ENCODE results near the gene SLC44A1.

Gene SLC44A1

DNA sequence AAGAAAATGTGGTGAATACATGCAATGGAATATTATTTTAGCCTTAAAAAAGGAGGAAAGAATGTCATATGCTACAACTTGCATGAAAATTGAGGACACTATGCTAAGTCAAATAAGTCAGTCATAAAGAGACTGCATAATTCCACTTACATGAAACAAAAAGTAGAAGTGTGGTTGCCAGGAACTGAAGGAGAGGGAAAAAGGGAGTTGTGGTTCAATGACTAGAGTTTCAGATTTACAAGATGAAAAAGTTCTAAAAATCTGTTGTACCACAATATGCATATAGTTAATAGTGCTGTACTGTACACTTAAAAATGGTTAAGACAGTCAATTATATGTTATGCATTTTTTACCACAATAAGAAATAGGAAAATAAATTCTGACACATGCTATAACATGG is 95.4 kb downstream of the SLC44A1 start:
- DNase-seq (ENCODE audit: low read depth): no peak
- peaks cover 39% of the 10 kb centered on the region for H3K36me3 ChIP-seq (ENCODE audit: control insufficient read depth, insufficient read depth, low read length, severe bottlenecking)
- H3K9me3 ChIP-seq (ENCODE audit: control insufficient read depth, low read length): no peaks in the 10 kb centered on the region
- H3K4me3 ChIP-seq (ENCODE audit: low read length): no peak overlapping the region
- H3K4me1 ChIP-seq (ENCODE audit: control insufficient read depth, insufficient read depth, low read length): peaks cover 40% of the 10 kb centered on the region
- no peak overlapping the region for H3K9ac ChIP-seq (ENCODE audit: low read length)
- no peaks in the 10 kb centered on the region for H3K27me3 ChIP-seq (replicated peaks; ENCODE audit: control insufficient read depth, insufficient read depth, low read length)

DNA sequence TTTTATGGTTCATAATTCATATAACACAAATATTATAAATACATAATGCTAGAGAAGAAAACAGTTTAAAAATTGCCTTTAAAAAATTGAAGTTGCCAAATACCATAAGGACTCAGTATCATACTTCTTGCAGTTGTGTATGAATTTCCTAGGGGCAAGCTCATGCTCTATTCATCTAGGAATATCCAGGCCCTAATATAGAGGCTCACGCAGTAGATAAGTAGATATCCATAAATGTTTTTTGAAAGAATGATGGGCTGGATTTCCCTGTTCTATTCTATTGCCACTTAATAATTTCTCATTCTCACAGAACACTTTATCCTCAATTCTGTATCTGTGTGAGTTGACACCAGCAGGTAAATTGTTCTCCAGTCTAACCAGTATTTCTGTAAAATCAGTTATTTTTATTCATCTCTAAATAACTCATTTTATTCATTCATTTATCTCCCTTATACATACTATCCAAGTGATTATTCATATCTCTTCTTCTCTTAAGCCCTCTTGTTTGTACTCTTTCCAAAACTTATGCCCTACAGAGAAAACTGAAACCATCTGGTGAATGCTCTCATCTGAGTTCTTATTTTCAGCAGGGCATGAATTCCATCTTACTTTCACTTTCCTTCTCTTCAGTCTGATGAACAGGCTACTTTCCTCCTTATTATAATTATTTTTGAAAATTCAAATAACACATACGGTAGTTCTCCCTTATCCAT is 97.1 kb downstream of the SLC44A1 start:
- peaks cover 40% of the 10 kb centered on the region for H3K4me1 ChIP-seq (ENCODE audit: control insufficient read depth, insufficient read depth, low read length)
- H3K27me3 ChIP-seq (replicated peaks; ENCODE audit: control insufficient read depth, insufficient read depth, low read length): no peaks in the 10 kb centered on the region
- peak; percentile 82 for DNase-seq (ENCODE audit: low read depth)
- H3K4me3 ChIP-seq (ENCODE audit: low read length): peak overlapping the region; percentile 75
- no peaks in the 10 kb centered on the region for H3K9me3 ChIP-seq (ENCODE audit: control insufficient read depth, low read length)
- peaks cover 33% of the 10 kb centered on the region for H3K36me3 ChIP-seq (ENCODE audit: control insufficient read depth, insufficient read depth, low read length, severe bottlenecking)
- H3K9ac ChIP-seq (ENCODE audit: low read length): peak overlapping the region; percentile 17

DNA sequence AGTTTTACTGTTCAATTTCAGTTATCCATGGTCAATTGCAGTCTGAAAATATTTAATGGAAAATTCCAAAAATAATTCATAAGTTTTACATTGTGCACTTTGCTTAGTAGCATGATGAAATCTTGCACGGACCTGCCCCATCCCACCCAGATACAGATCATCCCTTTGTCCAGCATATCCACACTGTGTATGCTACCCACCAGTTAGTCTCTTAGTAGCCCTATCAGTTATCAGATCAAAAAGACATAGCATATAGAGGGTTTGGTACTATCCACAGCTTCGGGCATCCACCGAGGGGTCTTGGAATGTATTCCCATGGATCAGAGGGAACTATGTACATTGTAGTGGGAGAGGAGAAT is 97.7 kb downstream of the SLC44A1 start:
- no peak for DNase-seq (ENCODE audit: low read depth)
- Histone ChIP-seq H3K27me3 (replicated peaks; ENCODE audit: control insufficient read depth, insufficient read depth, low read length) (no peaks in the 10 kb centered on the region), H3K36me3 (ENCODE audit: control insufficient read depth, insufficient read depth, low read length, severe bottlenecking) (peaks cover 27% of the 10 kb centered on the region), H3K4me3 (ENCODE audit: low read length) (peak overlapping the region; percentile 75), H3K4me1 (ENCODE audit: control insufficient read depth, insufficient read depth, low read length) (peaks cover 40% of the 10 kb centered on the region), H3K9ac (ENCODE audit: low read length) (peak overlapping the region; percentile 17), H3K9me3 (ENCODE audit: control insufficient read depth, low read length) (no peaks in the 10 kb centered on the region)

DNA sequence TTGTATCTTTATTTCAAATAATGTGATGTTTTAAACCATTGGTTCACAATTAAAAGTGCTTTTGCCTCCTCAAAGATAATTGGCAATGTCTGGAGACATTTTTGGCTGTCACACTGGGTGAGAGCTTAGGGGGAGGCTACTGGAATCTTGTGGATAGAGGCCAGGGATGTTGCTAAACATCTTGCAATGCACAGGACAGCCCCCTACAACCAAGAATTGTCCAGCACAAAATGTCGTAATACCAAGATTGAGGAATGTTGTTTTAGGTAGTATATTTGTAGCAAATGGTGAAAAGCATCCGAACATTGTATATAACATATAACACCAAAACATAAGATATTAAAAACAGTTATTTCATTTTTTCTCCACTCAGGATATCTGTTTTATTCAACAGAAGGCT is 99.8 kb downstream of the SLC44A1 start:
- no peak overlapping the region for H3K4me3 ChIP-seq (ENCODE audit: low read length)
- H3K27me3 ChIP-seq (replicated peaks; ENCODE audit: control insufficient read depth, insufficient read depth, low read length): no peaks in the 10 kb centered on the region
- H3K9ac ChIP-seq (ENCODE audit: low read length): no peak overlapping the region
- H3K4me1 ChIP-seq (ENCODE audit: control insufficient read depth, insufficient read depth, low read length): peaks cover 40% of the 10 kb centered on the region
- peak; percentile 34 for DNase-seq (ENCODE audit: low read depth)
- H3K9me3 ChIP-seq (ENCODE audit: control insufficient read depth, low read length): no peaks in the 10 kb centered on the region
- H3K36me3 ChIP-seq (ENCODE audit: control insufficient read depth, insufficient read depth, low read length, severe bottlenecking): peaks cover 12% of the 10 kb centered on the region

DNA sequence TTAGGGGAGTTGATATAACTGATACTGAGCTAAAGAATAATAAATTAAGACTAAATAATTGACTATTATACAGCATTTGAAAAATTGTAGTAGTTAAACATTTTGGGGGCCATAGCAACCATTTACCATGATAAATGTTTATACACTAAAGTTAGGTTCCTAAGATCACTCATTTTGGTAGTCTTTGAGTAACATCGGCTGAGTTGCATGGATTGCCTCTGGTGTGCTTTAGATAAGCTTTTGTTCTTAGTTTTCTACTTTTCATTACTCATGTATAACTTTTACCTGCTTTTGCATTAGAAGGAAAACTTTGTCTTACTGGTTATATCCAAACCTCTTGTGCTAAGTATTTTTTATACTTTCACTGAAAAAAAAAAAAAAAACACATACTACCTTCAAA is 101.2 kb downstream of the SLC44A1 start:
- H3K4me1 ChIP-seq (ENCODE audit: control insufficient read depth, insufficient read depth, low read length): peaks cover 28% of the 10 kb centered on the region
- no peaks in the 10 kb centered on the region for H3K27me3 ChIP-seq (replicated peaks; ENCODE audit: control insufficient read depth, insufficient read depth, low read length)
- H3K36me3 ChIP-seq (ENCODE audit: control insufficient read depth, insufficient read depth, low read length, severe bottlenecking): peaks cover 22% of the 10 kb centered on the region
- H3K9ac ChIP-seq (ENCODE audit: low read length): no peak overlapping the region
- H3K9me3 ChIP-seq (ENCODE audit: control insufficient read depth, low read length): no peaks in the 10 kb centered on the region
- no peak for DNase-seq (ENCODE audit: low read depth)
- no peak overlapping the region for H3K4me3 ChIP-seq (ENCODE audit: low read length)

DNA sequence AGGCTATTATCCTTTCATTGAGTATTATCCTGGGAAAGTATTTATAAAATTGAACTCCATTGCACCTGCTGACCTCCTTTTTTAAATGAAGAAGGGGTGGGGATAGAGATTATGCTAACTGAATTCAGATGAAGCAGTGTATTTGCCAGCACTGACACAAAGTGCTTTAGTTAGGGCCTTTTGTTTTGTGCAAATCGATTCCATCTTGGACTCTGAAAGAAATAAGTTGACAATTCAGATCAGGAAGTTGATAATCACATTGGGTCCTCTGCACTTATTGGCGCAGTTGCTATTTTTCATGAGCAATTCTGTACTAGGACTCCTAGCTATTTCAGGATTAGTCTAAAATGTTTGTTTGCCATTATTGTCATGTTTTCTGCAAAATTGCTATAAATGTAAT is 101.8 kb downstream of the SLC44A1 start:
- no peaks in the 10 kb centered on the region for H3K9me3 ChIP-seq (ENCODE audit: control insufficient read depth, low read length)
- no peak for DNase-seq (ENCODE audit: low read depth)
- no peak overlapping the region for H3K9ac ChIP-seq (ENCODE audit: low read length)
- no peak overlapping the region for H3K4me3 ChIP-seq (ENCODE audit: low read length)
- peaks cover 26% of the 10 kb centered on the region for H3K36me3 ChIP-seq (ENCODE audit: control insufficient read depth, insufficient read depth, low read length, severe bottlenecking)
- no peaks in the 10 kb centered on the region for H3K27me3 ChIP-seq (replicated peaks; ENCODE audit: control insufficient read depth, insufficient read depth, low read length)
- H3K4me1 ChIP-seq (ENCODE audit: control insufficient read depth, insufficient read depth, low read length): peaks cover 25% of the 10 kb centered on the region

DNA sequence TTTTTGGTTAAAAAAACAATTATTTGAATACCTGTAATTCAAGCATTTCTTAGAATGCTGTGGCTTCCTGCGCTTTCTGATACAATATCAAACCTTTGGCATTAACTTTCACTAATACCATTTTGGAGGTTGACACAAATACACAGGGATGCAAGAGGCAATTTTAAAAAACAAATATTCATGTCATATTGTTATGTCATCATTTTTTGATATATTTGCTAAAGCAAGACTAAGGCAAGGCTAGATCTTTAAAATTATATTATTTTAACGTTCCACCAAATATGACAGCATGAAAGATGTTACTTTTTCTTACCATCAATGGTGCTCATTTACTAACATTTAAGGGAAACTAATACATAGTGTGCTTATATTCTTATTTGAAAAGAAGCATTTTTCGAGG is 110.0 kb downstream of the SLC44A1 start:
- H3K36me3 ChIP-seq (ENCODE audit: control insufficient read depth, insufficient read depth, low read length, severe bottlenecking): peaks cover 57% of the 10 kb centered on the region
- no peak overlapping the region for H3K9ac ChIP-seq (ENCODE audit: low read length)
- DNase-seq (ENCODE audit: low read depth): no peak
- no peaks in the 10 kb centered on the region for H3K27me3 ChIP-seq (replicated peaks; ENCODE audit: control insufficient read depth, insufficient read depth, low read length)
- H3K4me3 ChIP-seq (ENCODE audit: low read length): no peak overlapping the region
- no peaks in the 10 kb centered on the region for H3K9me3 ChIP-seq (ENCODE audit: control insufficient read depth, low read length)
- H3K4me1 ChIP-seq (ENCODE audit: control insufficient read depth, insufficient read depth, low read length): peaks cover 5% of the 10 kb centered on the region

DNA sequence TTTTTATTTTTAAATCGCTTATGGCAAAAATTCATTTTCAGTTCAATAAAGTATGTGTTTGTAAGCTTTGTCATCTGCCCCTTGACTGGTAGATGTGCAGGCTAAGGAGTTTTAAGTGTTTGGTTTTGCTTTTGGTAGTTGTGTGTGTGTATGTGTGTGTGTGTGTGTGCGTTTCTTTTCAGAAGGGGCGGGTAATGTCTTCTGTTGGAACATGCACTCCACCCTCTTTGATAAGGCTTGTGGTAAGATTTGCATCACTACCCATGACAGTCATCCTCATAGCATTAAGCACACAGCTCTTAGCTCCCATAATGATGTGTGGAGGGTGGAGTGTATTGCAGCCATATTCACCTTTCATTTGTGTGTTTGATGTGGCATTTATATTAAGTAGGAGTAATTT is 111.3 kb downstream of the SLC44A1 start:
- peaks cover 58% of the 10 kb centered on the region for H3K36me3 ChIP-seq (ENCODE audit: control insufficient read depth, insufficient read depth, low read length, severe bottlenecking)
- peaks cover 5% of the 10 kb centered on the region for H3K4me1 ChIP-seq (ENCODE audit: control insufficient read depth, insufficient read depth, low read length)
- no peak for DNase-seq (ENCODE audit: low read depth)
- H3K9me3 ChIP-seq (ENCODE audit: control insufficient read depth, low read length): no peaks in the 10 kb centered on the region
- no peak overlapping the region for H3K9ac ChIP-seq (ENCODE audit: low read length)
- H3K4me3 ChIP-seq (ENCODE audit: low read length): no peak overlapping the region
- no peaks in the 10 kb centered on the region for H3K27me3 ChIP-seq (replicated peaks; ENCODE audit: control insufficient read depth, insufficient read depth, low read length)

DNA sequence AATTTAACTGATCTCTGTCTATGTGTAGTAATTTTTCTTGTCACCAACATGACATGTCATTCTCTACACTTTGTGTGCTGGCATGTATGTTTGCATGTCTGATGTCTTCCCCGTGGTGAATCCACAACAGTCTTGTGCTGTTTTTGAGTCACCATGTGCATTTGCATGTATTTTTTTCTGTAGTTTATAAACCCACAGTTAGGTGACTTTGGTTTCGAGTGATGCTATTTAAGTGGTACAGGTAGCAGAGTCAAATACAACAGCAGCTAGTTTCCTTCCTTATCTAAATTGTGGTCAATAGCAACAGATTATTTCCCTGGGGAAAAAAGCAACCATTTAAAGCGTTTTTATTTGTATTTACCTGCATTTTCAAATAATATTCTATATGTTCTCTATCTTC is 113.5 kb downstream of the SLC44A1 start:
- Histone ChIP-seq H3K27me3 (replicated peaks; ENCODE audit: control insufficient read depth, insufficient read depth, low read length) (no peaks in the 10 kb centered on the region), H3K36me3 (ENCODE audit: control insufficient read depth, insufficient read depth, low read length, severe bottlenecking) (peaks cover 65% of the 10 kb centered on the region), H3K4me1 (ENCODE audit: control insufficient read depth, insufficient read depth, low read length) (peaks cover 5% of the 10 kb centered on the region), H3K9me3 (ENCODE audit: control insufficient read depth, low read length) (no peaks in the 10 kb centered on the region), H3K9ac (ENCODE audit: low read length) (no peak overlapping the region), H3K4me3 (ENCODE audit: low read length) (no peak overlapping the region)
- DNase-seq (ENCODE audit: low read depth): no peak

DNA sequence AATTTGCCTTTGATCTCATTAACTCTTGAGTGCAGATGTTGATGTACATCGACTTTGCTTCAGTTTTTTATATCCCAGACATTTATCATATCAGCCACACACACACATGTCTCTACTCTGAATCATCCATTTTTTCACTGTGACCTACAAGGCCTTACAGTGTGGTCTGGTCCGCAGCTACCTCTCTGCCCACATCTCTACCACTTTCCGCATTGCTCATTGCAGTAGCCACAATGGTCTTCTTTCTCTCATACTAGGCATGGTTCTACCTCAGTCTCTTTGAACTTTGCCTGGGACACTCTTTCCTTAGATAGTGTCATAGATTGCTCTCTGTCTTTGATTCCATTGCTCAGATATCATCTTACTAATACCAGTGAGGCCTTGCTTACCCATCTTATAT is 115.4 kb downstream of the SLC44A1 start:
- peaks cover 84% of the 10 kb centered on the region for H3K36me3 ChIP-seq (ENCODE audit: control insufficient read depth, insufficient read depth, low read length, severe bottlenecking)
- peaks cover 5% of the 10 kb centered on the region for H3K4me1 ChIP-seq (ENCODE audit: control insufficient read depth, insufficient read depth, low read length)
- H3K27me3 ChIP-seq (replicated peaks; ENCODE audit: control insufficient read depth, insufficient read depth, low read length): no peaks in the 10 kb centered on the region
- H3K4me3 ChIP-seq (ENCODE audit: low read length): no peak overlapping the region
- DNase-seq (ENCODE audit: low read depth): no peak
- H3K9me3 ChIP-seq (ENCODE audit: control insufficient read depth, low read length): no peaks in the 10 kb centered on the region
- H3K9ac ChIP-seq (ENCODE audit: low read length): no peak overlapping the region

DNA sequence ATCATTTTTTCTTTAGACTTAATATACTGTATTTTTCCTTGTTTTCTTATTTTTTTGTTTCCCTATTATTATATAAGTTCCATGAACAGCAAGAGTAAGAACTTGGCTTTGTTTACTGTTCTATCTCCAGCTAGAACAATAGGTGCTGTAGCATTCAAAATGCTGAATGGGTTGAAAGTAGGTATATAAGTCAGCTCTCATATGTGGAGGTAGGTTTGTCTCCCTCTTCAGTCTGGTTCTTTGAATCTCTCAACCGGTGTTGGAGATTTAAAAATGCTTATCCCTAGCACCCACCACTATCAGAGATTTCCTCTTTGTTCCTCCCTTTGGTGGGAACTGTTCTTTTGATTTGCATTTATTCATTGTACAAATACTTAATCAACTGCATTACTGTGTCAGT is 115.9 kb downstream of the SLC44A1 start:
- Histone ChIP-seq H3K27me3 (replicated peaks; ENCODE audit: control insufficient read depth, insufficient read depth, low read length) (no peaks in the 10 kb centered on the region), H3K4me3 (ENCODE audit: low read length) (no peak overlapping the region), H3K36me3 (ENCODE audit: control insufficient read depth, insufficient read depth, low read length, severe bottlenecking) (peaks cover 88% of the 10 kb centered on the region), H3K9me3 (ENCODE audit: control insufficient read depth, low read length) (no peaks in the 10 kb centered on the region), H3K9ac (ENCODE audit: low read length) (no peak overlapping the region), H3K4me1 (ENCODE audit: control insufficient read depth, insufficient read depth, low read length) (peaks cover 5% of the 10 kb centered on the region)
- DNase-seq (ENCODE audit: low read depth): no peak

DNA sequence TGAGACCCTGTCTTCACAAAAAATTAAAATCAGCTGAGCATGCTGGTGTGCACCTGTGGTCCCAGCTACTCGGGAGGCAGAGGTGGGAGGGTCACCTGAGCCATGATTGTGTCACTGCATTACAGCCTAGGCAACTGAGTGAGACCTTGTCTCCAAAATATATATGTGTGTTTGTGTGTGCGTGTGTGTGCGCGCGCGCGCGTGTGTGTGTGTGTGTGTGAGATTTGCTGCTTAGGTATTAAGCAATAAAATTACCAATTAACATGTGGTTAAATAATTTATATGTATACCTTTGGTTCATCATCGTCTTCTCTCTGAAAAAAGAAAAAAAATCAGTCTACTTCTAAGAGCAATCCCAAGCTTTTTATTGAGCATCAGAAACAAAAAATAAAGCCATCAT is 117.4 kb downstream of the SLC44A1 start:
- H3K4me1 ChIP-seq (ENCODE audit: control insufficient read depth, insufficient read depth, low read length): no peaks in the 10 kb centered on the region
- H3K9ac ChIP-seq (ENCODE audit: low read length): no peak overlapping the region
- no peak overlapping the region for H3K4me3 ChIP-seq (ENCODE audit: low read length)
- peaks cover 93% of the 10 kb centered on the region for H3K36me3 ChIP-seq (ENCODE audit: control insufficient read depth, insufficient read depth, low read length, severe bottlenecking)
- no peaks in the 10 kb centered on the region for H3K27me3 ChIP-seq (replicated peaks; ENCODE audit: control insufficient read depth, insufficient read depth, low read length)
- no peaks in the 10 kb centered on the region for H3K9me3 ChIP-seq (ENCODE audit: control insufficient read depth, low read length)
- DNase-seq (ENCODE audit: low read depth): no peak

All from adipocyte (in vitro differentiated cells).